ENCODE data around the gene TAF1B. TPM values are rescaled to one million over a fixed set of nuclear protein-coding genes. Genes with fewer than 3 reads are reported as not detected.

TAF1B gene
- total RNA-seq, 6 experiments from 2014 or later = 4.8 to 8.1 (median 6.6) TPM

DNA sequence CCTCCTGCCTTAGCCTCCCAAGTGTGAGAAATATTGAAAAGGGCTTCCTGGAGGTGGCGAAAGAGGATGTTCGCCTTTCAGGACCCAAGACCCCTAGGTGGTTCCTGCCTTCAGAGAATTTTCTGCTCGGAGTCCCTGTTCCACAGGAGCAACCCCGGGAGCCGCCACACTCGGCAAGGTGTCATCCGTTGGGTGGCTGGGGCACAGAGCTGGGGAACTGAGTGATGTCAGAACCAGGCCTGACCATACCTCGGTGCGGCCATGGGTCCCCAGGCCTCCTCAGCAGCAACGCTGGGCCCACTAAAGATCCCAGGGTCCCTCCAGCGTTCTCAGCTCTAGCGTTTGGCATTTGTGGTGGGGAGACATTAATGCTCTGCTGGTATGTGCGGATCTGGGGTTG, 23.7 kb upstream of the TAF1B start:
- Histone ChIP-seq H3K27me3 (no peaks in the 10 kb centered on the region), H3K9me3 (no peaks in the 10 kb centered on the region), H3K36me3 (no peaks in the 10 kb centered on the region), H3K4me1 (no peaks in the 10 kb centered on the region), H3K27ac (no peak overlapping the region), H3K4me3 (no peak overlapping the region)
- WGBS (ENCODE audit: insufficient coverage, low coverage, low lambda C conversion rate, missing lambda C conversion rate) = 88% methylated on average over 7 of the region's 13 CpGs
- intact Hi-C loops (cut with DNase I) = no loop called here
- no peak for DNase-seq
- ATAC-seq = no peak
- no peak for TF ChIP-seq POLR2A (IDR thresholded peaks at IDR 0.05)
- TF ChIP-seq, protein P1, sequence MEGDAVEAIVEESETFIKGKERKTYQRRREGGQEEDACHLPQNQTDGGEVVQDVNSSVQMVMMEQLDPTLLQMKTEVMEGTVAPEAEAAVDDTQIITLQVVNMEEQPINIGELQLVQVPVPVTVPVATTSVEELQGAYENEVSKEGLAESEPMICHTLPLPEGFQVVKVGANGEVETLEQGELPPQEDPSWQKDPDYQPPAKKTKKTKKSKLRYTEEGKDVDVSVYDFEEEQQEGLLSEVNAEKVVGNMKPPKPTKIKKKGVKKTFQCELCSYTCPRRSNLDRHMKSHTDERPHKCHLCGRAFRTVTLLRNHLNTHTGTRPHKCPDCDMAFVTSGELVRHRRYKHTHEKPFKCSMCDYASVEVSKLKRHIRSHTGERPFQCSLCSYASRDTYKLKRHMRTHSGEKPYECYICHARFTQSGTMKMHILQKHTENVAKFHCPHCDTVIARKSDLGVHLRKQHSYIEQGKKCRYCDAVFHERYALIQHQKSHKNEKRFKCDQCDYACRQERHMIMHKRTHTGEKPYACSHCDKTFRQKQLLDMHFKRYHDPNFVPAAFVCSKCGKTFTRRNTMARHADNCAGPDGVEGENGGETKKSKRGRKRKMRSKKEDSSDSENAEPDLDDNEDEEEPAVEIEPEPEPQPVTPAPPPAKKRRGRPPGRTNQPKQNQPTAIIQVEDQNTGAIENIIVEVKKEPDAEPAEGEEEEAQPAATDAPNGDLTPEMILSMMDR (IDR thresholded peaks at IDR 0.05) = no peak

DNA sequence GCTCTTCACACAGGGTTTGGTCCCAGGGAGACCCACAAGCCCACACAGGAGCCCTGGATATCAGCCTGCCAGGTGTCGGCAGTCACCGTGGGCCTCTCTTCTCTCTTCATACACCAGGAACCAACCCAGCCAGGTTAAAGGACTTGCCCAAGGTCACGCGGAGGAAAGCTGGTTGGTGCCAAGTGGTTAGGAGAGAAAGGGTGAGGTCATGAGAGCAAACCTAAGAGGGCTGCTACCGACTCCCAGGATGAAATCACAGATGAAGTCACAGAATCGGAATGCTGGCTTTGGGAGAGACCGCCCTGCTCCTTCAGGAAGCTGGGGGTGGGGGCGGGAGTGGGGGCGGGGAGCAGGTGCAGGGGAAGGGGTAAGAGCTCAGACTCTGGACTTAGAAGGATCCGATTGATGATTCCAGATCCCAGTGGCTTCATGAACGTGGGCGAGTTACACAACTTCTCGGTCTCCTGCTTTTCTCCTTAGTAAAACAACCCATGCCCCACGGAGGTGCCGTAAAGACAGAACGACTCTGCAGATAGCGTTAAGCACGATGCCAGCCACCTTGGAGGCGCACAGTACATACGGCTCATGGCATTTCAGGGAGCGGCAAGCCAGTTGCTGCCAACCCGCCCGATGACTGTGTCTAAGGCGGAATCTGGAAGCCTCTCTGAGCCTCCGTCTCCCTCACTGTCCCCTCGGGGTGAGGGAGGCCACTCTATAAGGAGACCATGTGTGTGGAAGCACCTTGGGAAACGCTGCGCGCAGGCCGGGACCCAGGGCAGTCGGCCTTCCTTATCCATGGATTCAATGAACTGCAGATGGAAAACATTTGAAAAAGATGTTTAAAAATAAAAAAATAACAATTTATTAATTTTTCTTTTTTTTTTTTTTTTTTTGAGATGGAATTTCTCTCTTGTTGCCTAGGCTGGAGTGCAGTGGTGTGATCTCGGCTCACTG, 23.0 kb upstream of the TAF1B start:
- TF ChIP-seq, protein P1 (IDR thresholded peaks at IDR 0.05) = no peak
- TF ChIP-seq POLR2A (IDR thresholded peaks at IDR 0.05) = no peak
- Histone ChIP-seq H3K9me3 (no peaks in the 10 kb centered on the region), H3K4me3 (no peak overlapping the region), H3K27ac (no peak overlapping the region), H3K36me3 (no peaks in the 10 kb centered on the region), H3K27me3 (no peaks in the 10 kb centered on the region), H3K4me1 (no peaks in the 10 kb centered on the region)
- intact Hi-C loops (cut with DNase I) = no loop called here
- DNase-seq (no peak), ATAC-seq (no peak)
- 84% methylated on average over 15 of the region's 32 CpGs for WGBS (ENCODE audit: insufficient coverage, low coverage, low lambda C conversion rate, missing lambda C conversion rate)

DNA sequence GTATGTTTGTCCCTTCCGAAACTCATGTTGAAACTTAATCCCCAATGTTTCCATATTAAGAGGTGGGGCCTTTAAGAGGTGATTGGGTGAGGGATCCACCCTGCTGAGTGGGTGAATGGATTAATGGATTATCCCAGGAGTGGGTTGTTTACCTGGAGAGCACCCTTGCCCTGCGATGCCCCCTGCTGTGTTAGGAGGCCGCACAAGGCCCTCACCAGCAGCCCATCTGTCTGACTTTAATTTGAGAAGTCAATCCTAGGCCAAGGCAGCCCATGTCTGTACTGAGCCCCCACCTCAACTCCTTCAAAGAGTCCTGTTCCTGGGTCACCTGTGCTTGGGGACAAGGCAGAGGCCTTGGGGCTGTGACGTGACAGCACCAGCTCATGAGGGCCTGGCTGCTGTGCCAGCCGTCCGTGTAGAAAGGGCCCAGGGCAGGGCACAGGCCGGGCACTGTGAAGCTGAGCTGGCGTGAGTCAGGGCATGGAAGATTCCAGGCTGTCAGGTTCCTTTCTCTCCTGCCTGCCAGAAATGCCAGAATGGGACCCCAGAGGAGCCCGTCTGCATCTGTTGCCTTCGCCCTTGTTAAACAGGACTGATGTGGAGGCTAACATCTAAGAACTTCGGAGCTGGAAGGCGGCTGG, 21.3 kb upstream of the TAF1B start:
- no peak for ATAC-seq
- Histone ChIP-seq H3K27ac (no peak overlapping the region), H3K27me3 (no peaks in the 10 kb centered on the region), H3K36me3 (no peaks in the 10 kb centered on the region), H3K4me1 (no peaks in the 10 kb centered on the region), H3K4me3 (no peak overlapping the region), H3K9me3 (no peaks in the 10 kb centered on the region)
- no peak for DNase-seq
- WGBS (ENCODE audit: insufficient coverage, low coverage, low lambda C conversion rate, missing lambda C conversion rate) = 90% methylated on average over 2 of the region's 12 CpGs
- intact Hi-C loops (cut with DNase I) = no loop called here
- no peak for TF ChIP-seq POLR2A (IDR thresholded peaks at IDR 0.05)
- TF ChIP-seq, protein P1 (IDR thresholded peaks at IDR 0.05) = no peak

DNA sequence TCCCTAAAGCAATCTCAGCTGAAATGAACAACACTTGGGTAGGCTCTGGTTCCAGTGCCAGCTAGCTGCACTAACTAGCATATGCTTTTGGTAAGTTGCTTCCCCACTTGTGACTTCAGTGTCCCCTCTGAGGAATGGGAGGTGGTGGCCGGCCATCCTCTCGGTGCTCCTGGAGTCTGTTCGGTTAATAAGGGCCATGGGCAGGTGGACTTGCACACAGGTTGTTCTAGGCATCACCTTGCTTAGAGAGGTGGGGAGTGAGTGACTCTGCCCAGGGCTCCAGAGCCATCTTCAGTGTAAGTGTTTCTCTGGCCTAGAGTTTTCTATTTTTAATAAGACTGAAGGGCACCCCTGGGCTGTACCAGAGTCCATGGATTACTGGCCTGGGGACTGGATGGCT, 18.8 kb upstream of the TAF1B start:
- DNase-seq (no peak), ATAC-seq (no peak)
- Histone ChIP-seq H3K9me3 (no peaks in the 10 kb centered on the region), H3K4me1 (no peaks in the 10 kb centered on the region), H3K4me3 (no peak overlapping the region), H3K36me3 (no peaks in the 10 kb centered on the region), H3K27me3 (no peaks in the 10 kb centered on the region), H3K27ac (no peak overlapping the region)
- no CpG with 5 or more reads among the region's 3 CpGs for WGBS (ENCODE audit: insufficient coverage, low coverage, low lambda C conversion rate, missing lambda C conversion rate)
- intact Hi-C loops (cut with DNase I) = no loop called here
- TF ChIP-seq, protein P1 (IDR thresholded peaks at IDR 0.05) = no peak
- TF ChIP-seq POLR2A (IDR thresholded peaks at IDR 0.05) = no peak
